ENCODE data around the gene NFKBIE. TPM values are rescaled to one million over a fixed set of nuclear protein-coding genes. Genes with fewer than 3 reads are reported as not detected.

NFKBIE gene
- total RNA-seq, 1 donor from 2014 or later: 17.2 TPM

- peaks cover 0 to 8% of the 10 kb centered on the region in 2 donors for H3K36me3 ChIP-seq
- no peaks in the 10 kb centered on the region for H3K9me3 ChIP-seq
- peaks cover 46% of the 10 kb centered on the region for H3K4me1 ChIP-seq
- no peaks in the 10 kb centered on the region for H3K27me3 ChIP-seq
- intact Hi-C loops (cut with DNase I): no loop called here
- H3K27ac ChIP-seq: no peak overlapping the region
- DNase-seq (ENCODE audit: extremely low spot score in 2 of 2): no peak
- no peak overlapping the region for H3K4me3 ChIP-seq
- TF ChIP-seq POLR2AphosphoS5 (IDR thresholded peaks at IDR 0.05; ENCODE audit: insufficient read depth in 1 of 2, low read depth in 1 of 2) (no peak), POLR2A (IDR thresholded peaks at IDR 0.05) (no peak), CTCF (IDR thresholded peaks at IDR 0.05) (no peak)
These were observed 36.5 kb downstream of the NFKBIE start for GRCh38 chr6:44228836-44229235.

- TF ChIP-seq POLR2A (IDR thresholded peaks at IDR 0.05) (no peak), CTCF (IDR thresholded peaks at IDR 0.05) (no peak), POLR2AphosphoS5 (IDR thresholded peaks at IDR 0.05; ENCODE audit: insufficient read depth in 1 of 2, low read depth in 1 of 2) (no peak)
- Histone ChIP-seq H3K9me3 (no peaks in the 10 kb centered on the region), H3K27ac (peak overlapping the region; percentile 25), H3K27me3 (no peaks in the 10 kb centered on the region), H3K4me3 (no peak overlapping the region), H3K4me1 (peaks cover 46% of the 10 kb centered on the region), H3K36me3 (peaks cover 0 to 8% of the 10 kb centered on the region in 2 donors)
- no peak for DNase-seq (ENCODE audit: extremely low spot score in 2 of 2)
- intact Hi-C loops (cut with DNase I): no loop called here
These were observed 36.9 kb downstream of the NFKBIE start for GRCh38 chr6:44228433-44228832.

- Histone ChIP-seq H3K9me3 (no peaks in the 10 kb centered on the region), H3K27ac (peak overlapping the region; percentile 25), H3K36me3 (peaks cover 0 to 8% of the 10 kb centered on the region in 2 donors), H3K4me3 (no peak overlapping the region), H3K27me3 (no peaks in the 10 kb centered on the region), H3K4me1 (peaks cover 43% of the 10 kb centered on the region)
- DNase-seq (ENCODE audit: extremely low spot score in 2 of 2): no peak
- intact Hi-C loops (cut with DNase I): no loop called here
- TF ChIP-seq CTCF (IDR thresholded peaks at IDR 0.05) (no peak), POLR2A (IDR thresholded peaks at IDR 0.05) (no peak), POLR2AphosphoS5 (IDR thresholded peaks at IDR 0.05; ENCODE audit: insufficient read depth in 1 of 2, low read depth in 1 of 2) (no peak)
These were observed 37.3 kb downstream of the NFKBIE start for GRCh38 chr6:44228031-44228430.

GRCh38 chr6:44227148-44227793 is 38.1 kb downstream of the NFKBIE start:
- Histone ChIP-seq H3K4me1 (peaks cover 50% of the 10 kb centered on the region), H3K36me3 (peaks cover 0 to under 1% of the 10 kb centered on the region in 2 donors), H3K27me3 (no peaks in the 10 kb centered on the region), H3K9me3 (no peaks in the 10 kb centered on the region), H3K4me3 (peak overlapping the region in 1 of 2 donors; percentile 32), H3K27ac (peak overlapping the region; percentile 59)
- intact Hi-C loops (cut with DNase I): no loop called here
- TF ChIP-seq CTCF (IDR thresholded peaks at IDR 0.05) (no peak), POLR2AphosphoS5 (IDR thresholded peaks at IDR 0.05; ENCODE audit: insufficient read depth in 1 of 2, low read depth in 1 of 2) (peak in 1 of 2 donors; percentile 28)
- DNase-seq (ENCODE audit: extremely low spot score in 2 of 2): no peak

- no peak for DNase-seq (ENCODE audit: extremely low spot score in 2 of 2)
- H3K36me3 ChIP-seq: no peaks in the 10 kb centered on the region
- H3K27ac ChIP-seq: peak overlapping the region; percentile 59
- no peaks in the 10 kb centered on the region for H3K9me3 ChIP-seq
- no peak for TF ChIP-seq POLR2AphosphoS5 (IDR thresholded peaks at IDR 0.05; ENCODE audit: insufficient read depth in 1 of 2, low read depth in 1 of 2)
- TF ChIP-seq CTCF (IDR thresholded peaks at IDR 0.05): no peak
- no peak for TF ChIP-seq POLR2A (IDR thresholded peaks at IDR 0.05)
- H3K4me3 ChIP-seq: peak overlapping the region in 1 of 2 donors; percentile 32
- no peaks in the 10 kb centered on the region for H3K27me3 ChIP-seq
- peaks cover 57% of the 10 kb centered on the region for H3K4me1 ChIP-seq
- intact Hi-C loops (cut with DNase I): no loop called here
These were observed 38.8 kb downstream of the NFKBIE start for GRCh38 chr6:44226368-44227147.
